Thyroid gland (tissue), 4 donors: ENCODE data around the gene TMEM209.

Experiments
- CTCF ChIP-seq, 6 experiments: fragments of 200-600 bp in 3 of 6; fragments of 450-650 bp in 3 of 6; sonication (generic) in 3 of 6; IDR thresholded peaks; one replicate each; pipeline ENCODE4 v1.5.1; 2016 to 2019; ENCODE audit warnings: antibody characterized with exemption in 6 of 6, mild to moderate bottlenecking in 2 of 6, inconsistent platforms in 1 of 6, moderate library complexity in 1 of 6
- POLR2A ChIP-seq, 2 donors: fragments of 450-650 bp; IDR thresholded peaks; one replicate each; pipeline ENCODE4 v1.6.1; 2017; ENCODE audit warnings: antibody characterized with exemption in 2 of 2, mild to moderate bottlenecking in 2 of 2, moderate library complexity in 1 of 2

DNA sequence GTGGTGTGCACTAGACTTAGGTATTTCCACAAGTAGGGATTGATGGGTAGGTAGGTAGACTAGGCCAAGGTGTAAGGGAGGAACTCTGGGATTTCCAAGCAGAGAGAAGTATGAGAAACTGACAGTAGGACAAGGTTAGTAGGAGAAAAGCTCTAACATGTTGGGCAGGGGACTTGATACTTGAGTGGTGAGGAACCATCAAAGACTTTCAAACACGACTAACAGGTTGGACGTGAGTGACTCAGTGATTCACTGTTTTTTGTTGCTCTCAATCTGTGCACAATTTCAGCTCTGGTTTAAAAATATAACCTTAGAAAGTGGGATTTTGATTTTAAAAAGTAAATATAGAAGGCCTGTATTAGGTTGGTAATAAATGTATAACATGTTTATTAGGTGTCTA is 90.4 kb downstream of the TMEM209 start:
- TF ChIP-seq CTCF (IDR thresholded peaks at IDR 0.05) (no peak), POLR2A (IDR thresholded peaks at IDR 0.05) (no peak)
